ENCODE data around the gene RALGAPA2.

- TF ChIP-seq CTCF (IDR thresholded peaks at IDR 0.05), result no peak
- no peak for TF ChIP-seq ZFX (IDR thresholded peaks at IDR 0.05; ENCODE audit: borderline replicate concordance)
Measured at GRCh38 chr20:20439602-20440190, 272.7 kb downstream of the RALGAPA2 start.
